Forelimb muscle (tissue), 1 donor: ENCODE results near the gene CNPY2. TPM values are rescaled to one million over a fixed set of nuclear protein-coding genes. Genes with fewer than 3 reads are reported as not detected.

ENCODE experiments used
- polyA plus RNA-seq: library from polyadenylated mRNA; unstranded; fragments of 120-200 nt; gene quantifications from one replicate; pipeline ENCODE4 v1.2.1, GENCODE V29; 2013; ENCODE audit not compliant: insufficient read length

Gene CNPY2
- polyA plus RNA-seq, 1 donor: 58.3 TPM

Other genes with a start within 250 kb of the CNPY2 start
- 187 TPM for gene ERBB3, start 235.8 kb downstream of the CNPY2 start, polyA plus RNA-seq
- 111 TPM for gene PA2G4, start 211.4 kb downstream of the CNPY2 start, polyA plus RNA-seq
- gene RPL41, start 199.4 kb downstream of the CNPY2 start, polyA plus RNA-seq: 5,976 TPM
- 3.6 TPM for gene ZC3H10, start 197.7 kb downstream of the CNPY2 start, polyA plus RNA-seq
- 71.4 TPM for gene ESYT1, start 187.7 kb downstream of the CNPY2 start, polyA plus RNA-seq
- gene MYL6B, start 163.4 kb downstream of the CNPY2 start, polyA plus RNA-seq: 905 TPM
- gene MYL6, start 157.6 kb downstream of the CNPY2 start, polyA plus RNA-seq: 1,230 TPM
- gene SMARCC2, start 126.5 kb downstream of the CNPY2 start, polyA plus RNA-seq: 53.8 TPM
- 42.7 TPM for gene RNF41, start 94.1 kb downstream of the CNPY2 start, polyA plus RNA-seq
- 16.8 TPM for gene NABP2, start 91.6 kb downstream of the CNPY2 start, polyA plus RNA-seq
- gene SLC39A5, start 85.9 kb downstream of the CNPY2 start, polyA plus RNA-seq: 0.56 TPM
- 17.3 TPM for gene ANKRD52, start 57.6 kb downstream of the CNPY2 start, polyA plus RNA-seq
- 28.6 TPM for gene COQ10A, start 49.0 kb downstream of the CNPY2 start, polyA plus RNA-seq
- gene CS, start 15.7 kb downstream of the CNPY2 start, polyA plus RNA-seq: 228 TPM
- 45.1 TPM for gene PAN2, start 18.0 kb upstream of the CNPY2 start, polyA plus RNA-seq
- 0.34 TPM for gene IL23A, start 22.9 kb upstream of the CNPY2 start, polyA plus RNA-seq
- 61.9 TPM for gene STAT2, start 44.1 kb upstream of the CNPY2 start, polyA plus RNA-seq
- not detected for gene APOF, start 46.9 kb upstream of the CNPY2 start, polyA plus RNA-seq
- gene TIMELESS, start 133.4 kb upstream of the CNPY2 start, polyA plus RNA-seq: 11.9 TPM
- gene MIP, start 138.7 kb upstream of the CNPY2 start, polyA plus RNA-seq: 0.35 TPM
- gene SPRYD4, start 152.6 kb upstream of the CNPY2 start, polyA plus RNA-seq: 2.4 TPM
- 0.85 TPM for gene GLS2, start 172.2 kb upstream of the CNPY2 start, polyA plus RNA-seq
- 15.3 TPM for gene RBMS2, start 205.8 kb upstream of the CNPY2 start, polyA plus RNA-seq